IMR-90 (cell line): ENCODE data around the gene LRP5. TPM values are rescaled to one million over a fixed set of nuclear protein-coding genes. Genes with fewer than 3 reads are reported as not detected.

Experiments
- ATAC-seq: fragments of 200-7000 bp; cut with Tn5 transposase; 2 replicates; pipeline ENCODE4 v1.9.1; 2020; ENCODE audit warnings: low read depth, mild to moderate bottlenecking, moderate library complexity
- BruUV-seq: library from RNA; stranded (reverse); fragments of 400-500 nt; replicated peaks from 2 replicates; lab custom pipeline; 2021; lab: Mats Ljungman, UMichigan
- CTCF ChIA-PET: fragments of 300-600 bp; formaldehyde crosslinking; extraction: SDS; loops from one replicate; lab custom pipeline; 2021; ENCODE audit warnings: antibody characterized with exemption; lab: Yijun Ruan, JAX
- POLR2A ChIA-PET: fragments of 300-600 bp; sonication (Branson Sonifier 250); formaldehyde crosslinking; loops from one replicate; lab custom pipeline; 2022; ENCODE audit warnings: antibody characterized with exemption; ENCODE audit not compliant: unreplicated experiment; lab: Charles Lee
- DNase-seq: peaks from one replicate; pipeline ENCODE4 v3.0.0; 2013
- H2AFZ ChIP-seq: replicated peaks from 2 replicates; pipeline ENCODE3; 2013; ENCODE audit warnings: low read length, mild to moderate bottlenecking; ENCODE audit not compliant: poor library complexity
- H2AK5ac ChIP-seq: 2 replicates; pipeline ENCODE4 v1.6.1; 2013; ENCODE audit warnings: low read depth, low read length, inconsistent platforms
- H2AK9ac ChIP-seq: replicated peaks from 2 replicates; pipeline ENCODE3; 2013; ENCODE audit warnings: mild to moderate bottlenecking, low read depth, low read length, moderate library complexity; ENCODE audit not compliant: poor library complexity
- H2BK120ac ChIP-seq: 2 replicates; pipeline ENCODE4 v1.6.1; 2013; ENCODE audit warnings: low read depth, low read length, inconsistent platforms
- H2BK15ac ChIP-seq: 3 replicates; pipeline ENCODE4 v1.6.1; 2013; ENCODE audit warnings: low read depth, low read length, inconsistent platforms
- H2BK20ac ChIP-seq: 2 replicates; pipeline ENCODE4 v1.6.1; 2013; ENCODE audit warnings: low read depth, mild to moderate bottlenecking, inconsistent platforms, low read length, moderate library complexity
- H2BK5ac ChIP-seq: 2 replicates; pipeline ENCODE4 v1.6.1; 2013; ENCODE audit warnings: mild to moderate bottlenecking, low read depth, low read length, inconsistent platforms; ENCODE audit not compliant: poor library complexity, severe bottlenecking
- H3K14ac ChIP-seq: replicated peaks from 2 replicates; pipeline ENCODE4 v1.6.1; 2013; ENCODE audit warnings: low read depth, low read length, inconsistent platforms
- H3K18ac ChIP-seq: 2 replicates; pipeline ENCODE4 v1.6.1; 2013; ENCODE audit warnings: low read depth, low read length, control low read depth
- H3K23ac ChIP-seq: 2 replicates; pipeline ENCODE4 v1.6.1; 2013; ENCODE audit warnings: low read depth, low read length, inconsistent platforms
- H3K27ac ChIP-seq: 2 replicates; pipeline ENCODE4 v1.5.1; 2013; ENCODE audit warnings: mild to moderate bottlenecking, control low read depth, low read length; ENCODE audit not compliant: insufficient read depth
- H3K27me3 ChIP-seq: 2 replicates; pipeline ENCODE4 v1.6.1; 2013; ENCODE audit warnings: low read length; ENCODE audit not compliant: control insufficient read depth, insufficient read depth
- H3K36me3 ChIP-seq: 2 replicates; pipeline ENCODE4 v1.6.1; 2013; ENCODE audit warnings: low read length, mixed read lengths; ENCODE audit not compliant: control insufficient read depth, insufficient read depth
- H3K4ac ChIP-seq: 2 replicates; pipeline ENCODE4 v1.6.1; 2013; ENCODE audit warnings: low read depth, low read length, inconsistent platforms
- H3K4me1 ChIP-seq: 2 replicates; pipeline ENCODE4 v1.6.1; 2013; ENCODE audit warnings: low read length, mixed read lengths; ENCODE audit not compliant: control insufficient read depth, insufficient read depth
- H3K4me2 ChIP-seq: 2 replicates; pipeline ENCODE4 v1.6.1; 2013; ENCODE audit warnings: low read depth, mild to moderate bottlenecking, control low read depth, low read length, moderate library complexity
- H3K4me3 ChIP-seq: 2 replicates; pipeline ENCODE4 v1.5.1; 2013; ENCODE audit warnings: low read depth, mild to moderate bottlenecking, control low read depth, low read length, moderate library complexity; ENCODE audit not compliant: insufficient read depth
- H3K56ac ChIP-seq: 2 replicates; pipeline ENCODE4 v1.6.1; 2013; ENCODE audit warnings: low read length, inconsistent platforms; ENCODE audit not compliant: insufficient read depth; ENCODE audit errors: extremely low read depth
- H3K79me1 ChIP-seq, 2 experiments: 2 replicates each; pipeline ENCODE4 v1.6.1; 2013; ENCODE audit warnings: low read length in 2 of 2, inconsistent platforms in 1 of 2, low read depth in 1 of 2
- H3K9ac ChIP-seq: 2 replicates; pipeline ENCODE4 v1.6.1; 2013; ENCODE audit warnings: low read depth, low read length, control low read depth
- H3K9me1 ChIP-seq: 2 replicates; pipeline ENCODE4 v1.6.1; 2013; ENCODE audit warnings: low read length, inconsistent platforms; ENCODE audit not compliant: insufficient read depth
- H3K9me3 ChIP-seq: 2 replicates; pipeline ENCODE4 v1.6.1; 2013; ENCODE audit warnings: low read length; ENCODE audit not compliant: control insufficient read depth, insufficient read depth
- H4K20me1 ChIP-seq: 2 replicates; pipeline ENCODE4 v1.6.1; 2013; ENCODE audit warnings: low read length, inconsistent platforms; ENCODE audit not compliant: insufficient read depth
- H4K5ac ChIP-seq: 2 replicates; pipeline ENCODE4 v1.6.1; 2013; ENCODE audit warnings: mild to moderate bottlenecking, low read depth, low read length, control low read depth
- H4K8ac ChIP-seq, 2 experiments: 2 replicates each; pipeline ENCODE4 v1.6.1; 2013; ENCODE audit warnings: low read depth in 2 of 2, low read length in 2 of 2, control low read depth in 1 of 2, inconsistent platforms in 1 of 2
- H4K91ac ChIP-seq: 2 replicates; pipeline ENCODE4 v1.6.1; 2013; ENCODE audit warnings: low read depth, low read length, inconsistent platforms; ENCODE audit not compliant: insufficient read depth
- BHLHE40 ChIP-seq: fragments of 150-350 bp; IDR thresholded peaks from 2 replicates; pipeline ENCODE4 v1.6.1; 2016; ENCODE audit warnings: mild to moderate bottlenecking, low read depth, low read length
- CEBPB ChIP-seq: IDR thresholded peaks from 2 replicates; pipeline ENCODE4 v1.6.1; 2012; ENCODE audit warnings: low read depth, low read length, improper control_type of control experiment
- CHD1 ChIP-seq: IDR thresholded peaks from 2 replicates; pipeline ENCODE4 v1.6.1; 2012; ENCODE audit warnings: low read depth, low read length, improper control_type of control experiment
- ELK1 ChIP-seq: fragments of 150-350 bp; IDR thresholded peaks from 2 replicates; pipeline ENCODE4 v1.6.1; 2016; ENCODE audit warnings: low read depth, mild to moderate bottlenecking, low read length, moderate library complexity, borderline replicate concordance
- FOS ChIP-seq: fragments of 150-350 bp; IDR thresholded peaks from 2 replicates; pipeline ENCODE4 v1.6.1; 2016; ENCODE audit warnings: low read depth, low read length
- MAFK ChIP-seq: IDR thresholded peaks from 2 replicates; pipeline ENCODE4 v1.6.1; 2012; ENCODE audit warnings: low read depth, low read length, improper control_type of control experiment
- MAZ ChIP-seq: IDR thresholded peaks from 2 replicates; pipeline ENCODE4 v1.6.1; 2012; ENCODE audit warnings: low read depth, mild to moderate bottlenecking, low read length, improper control_type of control experiment, moderate library complexity, borderline replicate concordance
- MXI1 ChIP-seq: IDR thresholded peaks from 2 replicates; pipeline ENCODE4 v1.6.1; 2012; ENCODE audit warnings: low read depth, mild to moderate bottlenecking, low read length, moderate library complexity, borderline replicate concordance
- NFE2L2 ChIP-seq: fragments of 150-350 bp; IDR thresholded peaks from 2 replicates; pipeline ENCODE4 v1.6.1; 2016; ENCODE audit warnings: low read depth, mild to moderate bottlenecking, low read length
- POLR2A ChIP-seq: IDR thresholded peaks from 2 replicates; pipeline ENCODE4 v1.6.1; 2012; ENCODE audit warnings: mild to moderate bottlenecking, low read depth, low read length
- RAD21 ChIP-seq: IDR thresholded peaks from 2 replicates; pipeline ENCODE4 v1.6.1; 2012; ENCODE audit warnings: low read length, improper control_type of control experiment
- RFX5 ChIP-seq: IDR thresholded peaks from 2 replicates; pipeline ENCODE4 v1.8.0; 2012; ENCODE audit warnings: low read depth, mild to moderate bottlenecking, low read length, moderate library complexity
- SMC3 ChIP-seq: fragments of 150-350 bp; IDR thresholded peaks from 2 replicates; pipeline ENCODE4 v1.6.1; 2016; ENCODE audit warnings: low read depth, mild to moderate bottlenecking, antibody characterized with exemption, low read length, moderate library complexity
- WGBS, 2 experiments: methylation state at CpG; one replicate each; pipeline versions ENCODE4 v1.1.5 to v1.1.7; 2013; ENCODE audit warnings: missing lambda C conversion rate in 2 of 2; ENCODE audit not compliant: insufficient read length in 1 of 2; ENCODE audit errors: extremely low coverage in 2 of 2; 5-methylcytosine and 5-hydroxymethylcytosine counted together
- dilution Hi-C: fragments of 300-500 bp; cut with HindIII; formaldehyde crosslinking; loops from one replicate; pipeline ENCODE4 v1.14.3; 2018; ENCODE audit warnings: low sequenced_read_pairs; ENCODE audit not compliant: unreplicated experiment
- in situ Hi-C: fragments of 300-500 bp; cut with MboI; formaldehyde crosslinking; loops from 3 replicates; pipeline ENCODE4 v1.14.3; 2019; ENCODE audit warnings: low sequenced_read_pairs, inconsistent platforms, mixed read lengths
- intact Hi-C: fragments of 100-400 bp; cut with micrococcal nuclease; formaldehyde crosslinking; loops from 2 replicates; pipeline ENCODE4 v1.10.0; 2022
- polyA plus RNA-seq, 3 experiments: library from polyadenylated mRNA; depleted of rRNA; stranded (reverse); fragments of >200 nt; gene quantifications; 2 replicates each; pipeline ENCODE4 v1.2.3, GENCODE V29; 2012; ENCODE audit warnings: low replicate concordance in 1 of 3
- total RNA-seq: library from RNA; depleted of rRNA; stranded (reverse); fragments of >200 nt; gene quantifications from 2 replicates; pipeline ENCODE4 v1.2.3, GENCODE V29; 2012
- TF ChIP-seq, protein P1 (sequence below): conservative IDR thresholded peaks from 2 replicates; pipeline ENCODE4 v1.5.1; 2012; ENCODE audit warnings: mild to moderate bottlenecking, low read depth, low read length, improper control_type of control experiment
- TF ChIP-seq, protein P2 (sequence below): fragments of 150-350 bp; IDR thresholded peaks from 2 replicates; pipeline ENCODE4 v1.6.1; 2017; ENCODE audit warnings: mild to moderate bottlenecking, antibody characterized with exemption, low read length, low read depth

The LRP5 gene
- total and polyA plus RNA-seq, 2 of the 4 experiments (the other 2 are of a cell fraction), result 10.4 to 15.0 TPM

DNA sequence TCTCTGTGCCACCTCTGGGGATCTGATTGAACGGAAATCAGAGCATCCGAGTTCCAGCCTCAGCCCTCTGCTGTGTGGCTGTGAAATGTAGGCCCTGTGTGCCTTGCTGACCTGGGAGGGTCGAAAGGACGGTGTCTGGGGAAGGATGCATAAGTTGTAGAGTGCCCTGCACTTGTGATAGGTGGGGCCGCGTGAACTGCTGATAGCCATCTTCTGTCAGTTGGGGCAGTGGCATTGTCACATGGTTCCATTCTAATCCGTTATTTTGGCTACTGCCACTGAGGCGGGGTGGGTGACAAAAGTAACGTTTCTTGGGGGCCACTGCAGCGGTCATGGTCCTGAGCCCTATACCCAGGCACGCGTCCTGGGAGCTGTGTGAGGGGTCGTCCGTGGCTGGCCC lies 63.4 kb downstream of the LRP5 start:
- H2AK5ac ChIP-seq, result peak overlapping the region; percentile 33
- no peak overlapping the region for H3K4me3 ChIP-seq
- H3K27me3 ChIP-seq, result no peaks in the 10 kb centered on the region
- no peak overlapping the region for H3K23ac ChIP-seq
- H3K14ac ChIP-seq, result no peak overlapping the region
- ATAC-seq (no peak), DNase-seq (no peak)
- H3K9ac ChIP-seq, result no peak overlapping the region
- dilution Hi-C loops, result no loop called here
- peaks cover 4% of the 10 kb centered on the region; the same call in 1 of the 2 replicates for H3K9me1 ChIP-seq
- WGBS, 2 experiments, result 100% methylated on average over 2 of the region's 14 CpGs; no CpG with 5 or more reads in 1 of the 2 experiments
- no peak overlapping the region for H2AFZ ChIP-seq
- H2BK20ac ChIP-seq, result no peak overlapping the region
- no peak overlapping the region for H2BK5ac ChIP-seq
- no peak overlapping the region for H3K18ac ChIP-seq
- H3K56ac ChIP-seq, result no peak overlapping the region
- intact Hi-C loops, result no loop called here
- H3K4ac ChIP-seq, result no peak overlapping the region
- H2BK15ac ChIP-seq, result no peak overlapping the region
- no peak overlapping the region for H4K91ac ChIP-seq
- H3K4me1 ChIP-seq, result peaks cover 26% of the 10 kb centered on the region
- no peak overlapping the region for H3K4me2 ChIP-seq
- H4K8ac ChIP-seq, result no peak overlapping the region
- no peaks in the 10 kb centered on the region for H3K9me3 ChIP-seq
- H3K79me1 ChIP-seq, result peaks cover 2 to 9% of the 10 kb centered on the region in 2 experiments; a peak in 2 of 4 replicates
- H3K27ac ChIP-seq, result no peak overlapping the region
- no peak overlapping the region for H2AK9ac ChIP-seq
- peaks cover 14% of the 10 kb centered on the region; the same call in 1 of the 2 replicates for H3K36me3 ChIP-seq
- no TSS peak for BruUV-seq
- ChIA-PET CTCF (no interaction called here), POLR2A (no interaction called here)
- no peak overlapping the region for H2BK120ac ChIP-seq
- H4K20me1 ChIP-seq, result peaks cover 30% of the 10 kb centered on the region
- no peak overlapping the region for H4K5ac ChIP-seq
- TF ChIP-seq SMC3 (no peak), ELK1 (no peak), MAFK (no peak), CEBPB (no peak), FOS (no peak), BHLHE40 (no peak), NFE2L2 (no peak), MXI1 (no peak), POLR2A (no peak), RAD21 (no peak), RFX5 (no peak), CHD1 (no peak), MAZ (no peak)
- TF ChIP-seq, protein P1, sequence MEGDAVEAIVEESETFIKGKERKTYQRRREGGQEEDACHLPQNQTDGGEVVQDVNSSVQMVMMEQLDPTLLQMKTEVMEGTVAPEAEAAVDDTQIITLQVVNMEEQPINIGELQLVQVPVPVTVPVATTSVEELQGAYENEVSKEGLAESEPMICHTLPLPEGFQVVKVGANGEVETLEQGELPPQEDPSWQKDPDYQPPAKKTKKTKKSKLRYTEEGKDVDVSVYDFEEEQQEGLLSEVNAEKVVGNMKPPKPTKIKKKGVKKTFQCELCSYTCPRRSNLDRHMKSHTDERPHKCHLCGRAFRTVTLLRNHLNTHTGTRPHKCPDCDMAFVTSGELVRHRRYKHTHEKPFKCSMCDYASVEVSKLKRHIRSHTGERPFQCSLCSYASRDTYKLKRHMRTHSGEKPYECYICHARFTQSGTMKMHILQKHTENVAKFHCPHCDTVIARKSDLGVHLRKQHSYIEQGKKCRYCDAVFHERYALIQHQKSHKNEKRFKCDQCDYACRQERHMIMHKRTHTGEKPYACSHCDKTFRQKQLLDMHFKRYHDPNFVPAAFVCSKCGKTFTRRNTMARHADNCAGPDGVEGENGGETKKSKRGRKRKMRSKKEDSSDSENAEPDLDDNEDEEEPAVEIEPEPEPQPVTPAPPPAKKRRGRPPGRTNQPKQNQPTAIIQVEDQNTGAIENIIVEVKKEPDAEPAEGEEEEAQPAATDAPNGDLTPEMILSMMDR, result no peak
- TF ChIP-seq, protein P2, sequence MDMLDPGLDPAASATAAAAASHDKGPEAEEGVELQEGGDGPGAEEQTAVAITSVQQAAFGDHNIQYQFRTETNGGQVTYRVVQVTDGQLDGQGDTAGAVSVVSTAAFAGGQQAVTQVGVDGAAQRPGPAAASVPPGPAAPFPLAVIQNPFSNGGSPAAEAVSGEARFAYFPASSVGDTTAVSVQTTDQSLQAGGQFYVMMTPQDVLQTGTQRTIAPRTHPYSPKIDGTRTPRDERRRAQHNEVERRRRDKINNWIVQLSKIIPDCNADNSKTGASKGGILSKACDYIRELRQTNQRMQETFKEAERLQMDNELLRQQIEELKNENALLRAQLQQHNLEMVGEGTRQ, result no peak
- in situ Hi-C loops, result no loop called here
